HG03571 (cell line): ENCODE measurements around the gene ZNF831.

Experiments used
- ATAC-seq: cut with Tn5 transposase; IDR thresholded peaks from one replicate; pipeline ENCODE4 v1.9.1; 2021; ENCODE audit not compliant: unreplicated experiment

The ZNF831 gene

DNA sequence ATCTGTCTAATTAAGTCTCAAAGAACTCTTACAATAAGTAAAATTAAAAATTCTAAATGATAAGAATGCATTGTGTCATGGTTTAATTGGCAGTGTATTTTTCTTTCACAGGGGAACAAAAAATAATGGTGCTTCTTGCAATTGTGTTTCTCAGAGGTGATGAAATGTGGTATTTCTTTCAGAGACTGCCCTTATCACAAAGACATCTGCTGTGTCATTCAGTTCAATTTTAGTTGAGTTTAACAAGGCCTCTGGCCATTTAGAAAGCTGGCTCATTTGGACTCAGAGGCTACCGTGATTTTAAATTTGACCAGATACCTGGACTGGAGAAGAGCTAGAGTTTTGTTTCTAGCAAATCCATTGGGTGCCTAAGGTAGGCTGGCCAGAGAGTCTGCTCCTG is 23.6 kb upstream of the ZNF831 start:
- ATAC-seq, result no peak

DNA sequence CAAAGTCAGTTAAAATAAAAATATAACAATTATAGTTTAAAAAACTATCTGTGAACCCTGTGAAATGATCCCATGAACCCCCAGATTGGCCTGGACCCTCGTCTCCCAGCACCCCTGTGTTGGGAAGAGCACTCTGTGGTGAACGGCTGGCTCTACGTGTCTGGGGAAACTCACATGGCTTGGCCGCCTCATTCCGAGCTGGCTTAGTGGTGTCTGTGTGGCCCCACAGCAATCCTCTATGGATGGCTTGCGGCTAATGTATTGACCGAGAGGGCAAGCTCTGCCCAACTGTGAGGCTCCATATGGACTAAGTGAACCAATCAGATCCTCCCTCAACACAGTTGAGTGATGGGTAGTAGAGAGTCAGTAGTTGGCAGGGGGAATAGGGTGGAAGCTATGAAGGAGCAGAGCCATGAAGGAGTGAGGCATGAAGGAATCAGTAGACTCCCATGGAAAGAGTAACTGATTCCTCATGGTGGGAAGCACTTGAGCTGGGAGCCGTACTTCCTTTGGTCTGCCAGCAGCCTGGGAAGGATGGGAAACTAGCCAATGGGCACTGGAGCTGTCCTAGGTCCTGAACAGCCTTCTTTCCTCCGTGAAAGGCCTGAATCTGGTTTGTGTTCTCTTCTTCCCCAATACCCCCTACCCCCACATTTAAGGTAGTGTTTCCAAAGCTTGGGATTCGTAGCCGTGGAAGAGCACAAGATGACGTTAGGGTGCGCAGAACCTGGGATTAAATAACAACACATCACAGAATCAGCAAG is 21.6 kb upstream of the ZNF831 start:
- no peak for ATAC-seq

DNA sequence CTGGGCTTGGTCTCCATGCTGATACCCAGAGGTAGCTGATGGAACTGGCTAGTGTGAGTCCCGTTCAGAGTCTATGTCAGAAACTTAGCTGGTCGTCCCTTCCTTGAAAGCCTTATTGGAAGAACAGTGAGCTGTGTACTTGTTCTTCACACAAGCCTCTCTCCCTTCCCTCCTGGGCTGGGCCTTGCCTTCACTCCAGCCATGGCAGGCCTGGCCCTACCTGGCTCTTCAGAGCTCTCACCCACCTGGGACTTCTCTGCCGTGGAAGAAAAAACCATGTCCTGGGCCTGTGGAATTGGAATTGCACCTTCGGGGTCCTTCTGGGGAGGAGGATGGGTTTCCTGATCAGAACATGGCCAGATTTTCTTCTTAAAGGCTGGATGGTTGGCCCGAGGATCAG is 20.3 kb upstream of the ZNF831 start:
- ATAC-seq, result no peak

DNA sequence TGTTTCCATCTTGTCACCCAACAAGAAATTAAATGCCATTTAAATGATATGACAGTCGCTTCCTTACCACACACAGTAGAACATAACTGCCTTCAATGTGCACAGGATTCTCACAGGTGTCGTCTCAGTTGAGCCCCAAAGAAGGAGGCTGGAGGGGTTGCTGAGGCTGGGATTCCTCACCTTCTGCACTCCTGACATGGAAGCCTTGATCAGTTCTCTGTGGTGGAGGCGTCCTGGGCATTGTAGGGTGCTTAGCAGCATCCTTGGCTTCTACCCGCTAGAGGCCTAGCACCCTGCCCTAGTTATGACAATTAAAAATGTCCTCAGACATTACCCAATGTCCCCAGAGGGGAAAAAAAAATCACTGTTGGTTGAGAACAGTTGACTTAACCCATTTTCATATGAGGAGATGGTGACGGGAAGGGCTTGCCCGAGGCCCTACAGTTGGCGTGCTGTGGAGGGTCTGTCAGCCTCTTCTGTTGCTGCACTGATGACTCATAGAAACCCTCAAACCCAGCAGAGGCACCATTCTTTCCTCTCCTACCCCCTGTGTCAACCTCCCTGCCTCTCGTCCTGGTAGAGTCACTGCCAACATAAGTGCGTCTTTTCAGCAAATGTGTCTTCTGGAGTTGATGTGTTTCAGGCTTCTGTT is 19.3 kb upstream of the ZNF831 start:
- no peak for ATAC-seq

DNA sequence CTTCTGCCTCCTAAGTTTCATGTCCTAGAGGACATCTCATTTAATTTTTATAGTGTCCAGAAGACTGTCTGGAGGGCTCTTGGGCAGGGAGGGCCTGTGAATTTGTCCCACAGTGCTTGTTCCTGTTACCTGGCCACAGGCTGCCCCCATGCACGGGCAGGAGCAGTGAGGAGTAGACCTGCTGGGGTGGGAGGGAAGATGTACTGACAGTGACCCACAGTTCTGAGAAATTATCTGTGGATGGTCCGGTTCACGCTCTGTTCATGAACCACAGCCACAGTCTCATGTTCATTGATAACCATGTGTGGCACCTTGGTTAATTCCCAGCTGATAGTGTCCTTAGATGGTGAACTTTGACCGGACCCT is 18.8 kb upstream of the ZNF831 start:
- ATAC-seq, result no peak

DNA sequence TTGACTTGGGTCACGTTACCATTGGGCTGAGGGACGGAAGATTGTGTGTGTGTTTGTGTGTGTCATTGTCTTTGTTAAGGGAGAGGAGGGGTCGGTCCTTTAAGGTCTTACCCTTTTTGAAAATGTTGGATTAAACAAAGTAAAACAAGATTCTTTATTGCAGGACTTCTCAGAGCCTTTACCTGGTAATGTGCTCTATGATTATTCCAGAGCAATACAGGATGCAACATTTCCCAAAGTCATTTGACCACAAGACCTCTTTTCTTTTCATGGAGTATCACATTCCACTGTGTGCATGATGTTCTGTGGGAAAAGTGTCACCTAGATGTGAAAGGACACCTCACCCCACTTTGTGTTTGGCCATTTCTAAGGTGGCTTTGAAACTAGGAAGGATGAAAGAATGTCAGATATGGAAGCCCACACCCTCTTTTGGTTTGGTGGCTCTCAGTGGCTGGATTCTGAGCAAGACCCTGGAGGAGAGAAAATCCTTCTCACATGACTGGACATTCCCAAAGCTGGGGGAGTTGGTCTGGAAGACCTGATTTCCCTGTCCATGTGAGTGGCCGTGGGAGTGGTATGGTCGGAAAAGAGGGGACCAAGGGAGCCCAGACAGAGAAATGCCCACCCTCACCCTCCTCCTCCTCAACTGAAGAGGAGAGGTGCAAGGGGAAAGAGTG is 18.2 kb upstream of the ZNF831 start:
- no peak for ATAC-seq

DNA sequence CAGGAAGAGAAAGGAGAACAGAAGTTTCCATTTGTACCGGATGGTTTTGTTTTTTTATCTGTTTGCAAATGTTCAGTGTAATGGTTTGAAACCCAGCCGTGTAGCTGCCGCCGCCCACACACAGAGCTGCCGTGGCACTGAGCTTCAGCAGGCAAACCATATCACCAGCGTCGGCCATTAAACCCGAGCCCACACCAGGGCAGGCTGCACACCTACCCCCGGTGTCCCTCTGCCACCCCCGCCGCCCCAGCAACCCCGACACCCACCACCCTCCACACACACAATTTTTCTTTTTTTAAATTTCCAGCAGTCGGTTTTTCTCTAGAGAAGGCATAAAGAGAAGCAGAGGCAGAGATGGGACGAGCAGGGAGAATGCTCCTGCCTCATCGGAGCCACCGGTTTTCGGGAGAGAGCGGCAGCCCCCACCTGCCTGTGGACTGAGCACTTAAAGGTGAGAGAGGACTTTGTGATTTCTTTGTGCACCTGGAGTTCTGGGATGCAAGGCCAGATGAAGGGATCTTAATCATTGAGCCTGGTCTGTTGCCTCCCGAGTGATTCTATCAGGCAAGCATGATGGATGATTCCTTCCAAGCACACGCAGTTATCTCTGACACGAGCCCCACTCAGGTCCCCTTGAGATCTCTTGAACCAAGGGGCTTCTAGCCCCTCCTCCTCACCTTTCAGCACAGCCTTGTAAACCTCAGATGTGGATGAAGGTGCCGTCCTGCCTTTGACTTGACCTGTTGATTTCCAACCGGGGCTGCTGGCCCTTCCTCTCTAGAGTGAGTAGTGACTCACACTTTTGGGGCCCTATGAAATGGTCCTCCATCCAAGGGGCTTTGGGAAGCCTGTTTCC is 17.5 kb upstream of the ZNF831 start:
- no peak for ATAC-seq

DNA sequence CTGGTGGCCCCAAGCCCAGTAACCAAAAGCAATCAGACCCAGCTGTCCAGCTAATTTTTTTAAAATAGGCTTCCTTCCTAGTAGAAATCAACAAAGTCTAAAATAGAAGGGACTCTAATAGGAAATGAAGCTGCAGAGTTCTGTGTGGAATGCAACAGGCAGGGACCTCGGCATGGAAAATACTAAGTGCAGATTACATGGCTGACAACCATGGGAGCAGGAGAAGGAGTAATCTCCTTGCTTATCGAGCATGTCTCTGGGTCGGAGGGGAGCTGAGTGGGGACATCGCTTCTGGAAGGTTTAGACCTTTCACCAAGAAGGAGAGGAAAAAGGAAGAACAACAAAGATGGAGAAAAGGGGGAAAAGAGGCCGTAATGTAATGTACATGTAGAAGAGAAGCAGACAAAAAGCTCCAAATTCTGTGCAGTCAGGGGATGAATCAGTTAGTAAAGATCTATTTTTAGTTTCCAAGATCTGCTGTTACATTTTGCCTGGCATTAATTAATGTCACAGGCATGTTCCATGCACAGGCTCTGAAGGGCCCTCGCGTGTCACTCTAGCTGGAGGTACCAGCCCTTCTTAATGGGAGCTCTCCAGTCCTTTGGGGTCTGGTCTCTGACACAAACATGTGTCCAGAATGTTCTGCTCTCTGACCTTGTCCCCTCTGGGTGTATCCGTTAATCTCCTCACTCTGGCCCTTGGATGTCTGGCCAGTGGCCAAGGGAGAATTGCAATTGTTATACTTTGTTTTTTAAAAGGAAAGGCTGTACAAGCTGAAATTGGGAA is 16.6 kb upstream of the ZNF831 start:
- ATAC-seq, result no peak

DNA sequence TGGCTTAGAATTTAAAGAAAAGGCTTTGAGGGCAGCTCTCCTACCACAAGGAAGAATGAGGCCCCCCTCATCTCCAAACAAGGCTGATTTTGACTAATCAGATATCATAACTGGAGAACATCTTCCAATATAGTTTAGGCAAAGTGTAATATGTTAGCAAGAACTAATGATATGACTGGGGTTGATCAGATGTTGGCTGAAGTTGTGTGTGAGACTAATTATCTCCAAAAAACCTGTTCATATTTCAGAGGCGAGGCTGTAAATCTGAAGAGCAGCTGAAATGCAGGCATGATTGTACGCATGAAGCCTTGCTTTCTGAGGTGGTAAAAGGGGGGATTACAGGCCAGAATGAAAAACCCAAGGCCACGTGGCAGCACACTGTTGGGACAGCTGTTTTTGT is 16.0 kb upstream of the ZNF831 start:
- no peak for ATAC-seq

DNA sequence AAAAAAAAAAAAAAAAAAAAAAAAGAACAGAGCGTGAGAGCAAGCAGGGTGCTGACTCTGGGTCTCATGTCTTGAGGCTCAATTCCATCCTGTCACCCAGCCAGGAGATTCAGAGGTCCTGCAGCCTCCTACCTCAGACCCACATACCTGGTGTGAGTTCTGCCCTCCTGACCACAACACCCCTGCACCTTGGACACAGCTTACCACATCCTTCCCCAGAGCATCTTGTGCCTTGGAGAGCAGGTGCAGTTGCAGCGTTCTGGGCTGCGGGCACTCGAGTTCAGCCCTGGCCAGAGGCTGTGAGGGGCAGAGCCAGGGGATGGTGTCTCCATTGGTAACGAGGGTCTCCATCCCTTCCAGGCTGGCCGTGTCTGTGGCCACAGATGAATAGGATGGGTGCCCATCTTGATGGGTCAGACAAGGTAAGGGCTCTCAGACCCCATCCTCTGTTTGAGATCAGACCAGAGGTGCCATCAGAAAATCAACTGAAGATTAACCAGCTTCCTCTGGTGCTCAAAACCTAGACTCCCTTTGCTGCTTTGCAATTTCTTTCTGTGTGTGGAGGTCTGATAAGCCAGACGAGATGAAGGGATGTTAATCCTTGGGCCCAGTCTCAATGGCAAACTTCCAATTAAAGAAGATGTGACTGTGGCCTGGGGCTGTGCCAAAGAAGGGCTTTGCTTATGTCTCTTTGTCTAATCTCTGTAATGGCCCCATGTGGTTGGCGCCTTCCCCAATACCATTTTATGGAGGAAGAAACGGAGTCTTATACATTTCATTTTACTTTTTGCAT is 14.7 kb upstream of the ZNF831 start:
- no peak for ATAC-seq

DNA sequence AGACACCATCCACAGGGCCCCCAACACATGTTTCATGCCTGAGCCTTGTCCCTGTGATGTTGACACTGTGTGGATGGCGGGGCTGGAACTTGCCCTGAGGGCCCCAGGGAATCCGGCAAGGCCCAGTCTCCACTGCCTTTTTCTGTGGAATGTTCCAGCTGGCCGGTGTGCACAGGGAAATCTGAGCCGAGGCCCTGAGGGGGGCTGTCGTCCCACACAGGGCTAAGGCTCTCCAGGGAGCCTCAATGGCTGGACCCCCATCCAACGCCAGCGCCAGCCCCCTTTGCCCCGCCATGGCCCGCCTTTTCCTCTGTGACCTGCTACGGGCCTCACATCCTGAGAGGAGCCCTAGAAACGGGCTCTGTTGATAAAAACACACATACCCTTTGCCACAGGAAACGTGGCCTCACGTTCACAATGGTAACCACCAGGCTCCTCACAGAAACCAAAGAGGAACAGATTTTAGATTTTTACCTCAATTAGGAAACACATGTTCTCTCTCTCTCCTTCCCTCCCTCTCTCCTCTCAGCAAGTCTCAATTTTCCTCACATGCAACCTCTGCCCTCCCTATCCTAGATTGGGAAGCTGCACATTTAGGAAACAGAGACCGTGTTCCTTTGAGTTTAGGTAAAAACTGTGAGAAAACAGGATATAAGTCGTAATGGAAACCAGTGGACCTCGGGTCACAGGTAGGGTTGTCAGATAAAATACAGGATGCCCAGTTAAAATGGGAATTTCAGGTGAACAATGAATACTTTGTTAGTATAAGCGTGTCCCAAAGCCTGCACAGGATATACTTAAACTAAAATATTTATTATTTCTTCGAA is 13.7 kb upstream of the ZNF831 start:
- ATAC-seq, result no peak

DNA sequence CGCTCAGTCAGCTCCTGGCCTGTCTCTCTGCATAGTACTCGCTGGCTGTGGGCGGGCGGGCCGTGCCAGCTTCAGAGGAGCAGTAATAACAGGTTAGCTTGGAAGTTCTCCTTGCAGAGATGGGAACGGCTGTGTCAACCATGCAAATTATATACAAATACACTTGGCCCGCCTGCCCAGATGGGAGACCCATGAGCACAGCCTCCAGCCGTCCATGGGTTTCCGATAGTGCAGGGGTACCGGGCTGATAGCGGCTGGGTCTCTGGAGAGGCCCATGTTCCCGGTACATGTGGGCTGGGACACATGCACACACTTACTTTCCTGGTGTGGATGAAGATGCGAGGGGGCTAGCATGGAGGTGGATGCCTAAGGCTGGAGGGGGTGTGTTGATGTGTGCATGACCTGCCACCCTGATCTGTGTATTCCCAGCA is 12.8 kb upstream of the ZNF831 start:
- no peak for ATAC-seq

DNA sequence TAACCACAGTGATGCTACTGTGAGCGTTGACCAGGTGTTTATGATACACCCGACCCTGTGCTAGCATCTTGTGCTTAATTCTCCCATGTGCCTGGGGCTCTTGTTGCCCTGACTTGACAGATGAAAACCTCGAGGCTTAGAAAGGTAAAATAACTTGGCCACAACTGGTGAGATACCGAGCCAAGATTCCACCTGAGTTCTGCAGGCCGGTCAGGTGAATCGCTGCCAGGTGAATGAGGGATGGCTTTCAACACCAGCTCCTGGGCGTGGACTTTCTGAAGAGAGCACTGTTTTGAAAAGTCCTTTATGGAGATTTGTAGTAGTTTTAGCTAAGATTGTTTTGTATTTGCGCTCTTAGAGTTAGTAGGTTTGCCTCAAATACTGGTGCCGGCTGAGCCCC is 12.2 kb upstream of the ZNF831 start:
- ATAC-seq, result no peak

DNA sequence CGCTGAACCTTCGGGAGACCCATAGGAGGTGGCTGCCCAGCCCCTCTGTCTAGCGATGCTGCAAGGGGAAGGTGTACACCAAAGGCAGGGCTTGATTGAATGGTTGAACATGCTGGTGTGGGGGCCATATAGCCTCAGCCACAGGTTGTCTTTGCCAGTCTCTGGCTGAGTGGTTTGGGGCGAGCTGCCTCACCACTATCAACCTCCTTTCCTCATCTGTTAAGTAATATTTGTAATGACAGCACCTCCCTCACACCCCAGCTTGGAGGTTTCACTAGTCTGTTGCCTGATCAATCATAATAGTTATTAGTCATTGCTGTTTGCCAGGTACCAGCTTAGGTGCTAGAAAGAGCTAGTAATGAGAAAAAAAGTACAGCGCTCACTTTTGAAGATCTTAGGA is 11.8 kb upstream of the ZNF831 start:
- no peak for ATAC-seq

DNA sequence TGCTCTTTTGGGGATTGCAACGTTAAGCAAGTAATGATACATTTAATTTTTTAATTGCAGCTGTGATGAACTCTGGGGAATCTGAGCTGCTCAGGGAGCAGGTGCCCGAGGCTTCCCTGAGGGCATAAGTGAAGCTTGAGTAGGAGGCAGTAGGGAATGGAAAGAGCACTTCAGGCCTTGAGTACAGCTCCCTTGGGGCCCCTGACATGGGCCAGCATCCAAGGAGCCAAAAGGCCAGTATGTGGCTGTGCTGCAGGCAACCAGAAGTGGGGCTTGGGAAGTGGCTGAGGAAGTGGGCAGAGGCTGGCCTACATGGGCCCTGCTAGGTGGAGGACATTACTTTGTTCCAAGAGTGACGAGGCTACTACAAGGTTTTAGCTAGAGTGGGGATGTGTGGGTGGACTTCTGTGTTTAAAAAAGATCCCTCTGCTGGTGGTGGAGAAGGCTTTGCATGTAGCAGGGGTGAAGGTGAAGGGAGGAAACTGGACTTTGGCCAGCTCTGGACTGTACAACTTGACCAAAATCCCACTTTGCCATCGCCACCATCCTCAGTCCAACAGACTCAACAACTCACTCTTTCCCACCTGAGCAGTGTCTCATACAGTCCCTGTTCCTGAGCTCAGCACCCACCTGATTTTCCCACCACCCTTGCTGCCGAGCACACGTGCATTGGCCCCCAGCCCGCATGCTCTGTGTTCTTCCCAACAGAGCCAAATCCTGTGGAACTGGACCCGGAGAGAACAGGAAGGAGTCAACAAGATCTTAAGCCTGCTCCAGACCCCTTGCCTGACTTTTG is 10.9 kb upstream of the ZNF831 start:
- ATAC-seq, result no peak

DNA sequence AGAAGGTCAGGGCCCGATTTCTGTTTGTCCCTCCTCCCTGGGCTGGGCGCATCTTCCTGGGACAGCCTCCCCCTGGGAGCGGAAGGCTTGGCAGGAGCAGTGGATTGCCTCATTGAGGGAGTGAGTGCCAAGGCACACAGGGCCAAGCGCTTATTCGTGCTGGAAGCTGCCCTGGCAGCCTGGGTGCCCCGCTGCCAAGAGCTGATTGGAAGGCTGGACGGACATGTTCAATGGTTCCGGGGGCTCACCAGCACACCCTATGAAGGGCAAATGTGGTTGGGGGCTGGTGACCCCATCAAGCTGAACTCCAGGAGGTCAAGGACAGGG is 10.3 kb upstream of the ZNF831 start:
- ATAC-seq, result no peak

DNA sequence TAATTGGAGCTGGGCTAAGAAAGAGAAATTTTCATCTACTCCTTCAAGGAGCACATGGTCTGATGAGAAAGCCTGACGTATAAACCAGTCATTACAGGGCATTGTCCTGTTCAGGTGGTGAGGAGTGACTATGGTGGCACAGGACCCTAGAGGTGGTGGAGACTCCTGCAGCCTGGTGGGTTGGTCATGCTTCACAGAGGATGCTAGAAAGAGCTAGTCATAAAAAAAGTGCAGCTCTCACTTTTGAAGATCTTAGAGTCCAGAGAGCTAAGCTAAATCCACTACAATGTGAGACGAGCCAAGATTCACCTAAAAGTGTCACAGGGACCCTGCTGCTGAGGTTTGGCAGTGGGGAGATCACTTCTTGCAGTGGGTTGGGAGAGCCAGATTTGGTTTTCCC is 9.8 kb upstream of the ZNF831 start:
- ATAC-seq, result no peak

DNA sequence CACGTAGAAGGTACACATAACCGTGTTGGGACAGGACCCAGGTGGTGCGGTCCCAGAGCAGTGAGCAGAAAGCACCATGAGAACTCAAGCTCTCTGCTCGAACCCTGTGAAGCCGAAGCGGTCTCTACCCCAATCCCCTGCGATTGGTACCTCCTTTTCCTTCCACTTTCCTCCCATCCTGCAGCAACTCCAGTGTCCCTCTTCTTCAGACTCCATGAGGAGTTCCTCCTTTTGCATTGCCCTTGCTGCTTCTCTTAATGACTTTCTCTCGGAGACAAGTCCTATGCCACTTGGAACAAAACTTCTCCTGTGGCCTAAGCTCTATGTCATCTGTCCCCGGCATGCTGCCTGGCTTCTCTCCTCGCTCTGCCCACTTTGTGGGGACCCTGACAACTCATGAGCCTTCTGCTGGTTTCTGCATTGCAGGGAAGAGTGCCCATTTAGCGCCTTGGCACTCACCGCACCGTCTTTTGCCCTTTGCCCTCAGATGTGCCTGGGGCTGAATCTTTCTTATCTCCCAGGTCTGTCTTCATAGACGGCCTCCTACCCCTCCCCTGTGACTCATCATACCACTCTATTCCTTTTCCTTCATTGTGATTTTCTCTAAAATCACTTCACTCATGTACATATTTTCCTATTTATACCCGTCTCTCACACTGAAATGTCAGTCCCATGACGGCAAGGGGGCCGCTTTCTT is 9.2 kb upstream of the ZNF831 start:
- no peak for ATAC-seq
